HepG2 (cell line): Measurements from ENCODE around the gene SLC23A2. TPM values are rescaled to one million over a fixed set of nuclear protein-coding genes. Genes with fewer than 3 reads are reported as not detected.

Source experiments
- CBX5 ChIP-seq: sonication (generic); formaldehyde crosslinking; IDR thresholded peaks from 2 replicates; pipeline ENCODE4 v1.4.0; 2020; ENCODE audit warnings: missing genetic modification reagents, borderline replicate concordance
- PHF5A ChIP-seq: IDR thresholded peaks from one replicate; pipeline ENCODE4 v1.6.1; 2018; ENCODE audit warnings: low read depth, missing genetic modification reagents; ENCODE audit not compliant: unreplicated experiment
- ZBTB42 ChIP-seq: sonication (generic); formaldehyde crosslinking; IDR thresholded peaks from 2 replicates; pipeline ENCODE4 v1.5.0; 2020; ENCODE audit warnings: mild to moderate bottlenecking, missing genetic modification reagents
- ZNF644 ChIP-seq: IDR thresholded peaks from 2 replicates; pipeline ENCODE4 v1.6.1; 2016; ENCODE audit warnings: low read depth
- ZNF772 ChIP-seq: sonication (generic); formaldehyde crosslinking; IDR thresholded peaks from 2 replicates; pipeline ENCODE4 v1.5.0; 2020; ENCODE audit warnings: mild to moderate bottlenecking, missing genetic modification reagents
- ZSCAN31 ChIP-seq: sonication (generic); formaldehyde crosslinking; IDR thresholded peaks from 2 replicates; pipeline ENCODE4 v1.5.0; 2020; ENCODE audit warnings: low read depth, mild to moderate bottlenecking, missing genetic modification reagents
- polyA plus RNA-seq, 8 experiments: library from polyadenylated mRNA; depleted of rRNA in 3 of 8; stranded (reverse) in 7 of 8; unstranded in 1 of 8; fragments of >200 nt; fragmentation: Illumina TruSeq in 4 of 8; extraction: Trizol in 4 of 8; gene quantifications; 2 replicates each; pipeline versions ENCODE4 v1.2.1 to v1.2.3, GENCODE V29; 2011 to 2016; ENCODE audit warnings: low read depth in 4 of 8, missing spikeins in 1 of 8, mixed read lengths in 1 of 8; ENCODE audit not compliant: insufficient read depth in 1 of 8
- total RNA-seq, 5 experiments: library from RNA; depleted of rRNA; stranded (reverse); fragments of >200 nt; fragmentation: Illumina TruSeq; extraction: Trizol; gene quantifications; 2 replicates each; pipeline ENCODE4 v1.2.3, GENCODE V29; 2016; ENCODE audit warnings: low read depth in 1 of 5
- TF ChIP-seq, protein P1 (sequence below): sonication (generic); formaldehyde crosslinking; IDR thresholded peaks from 2 replicates; pipeline ENCODE4 v1.9.0; 2022; ENCODE audit warnings: missing genetic modification reagents, mild to moderate bottlenecking, borderline replicate concordance
- TF ChIP-seq, protein P2 (sequence below): sonication (generic); formaldehyde crosslinking; IDR thresholded peaks from one replicate; pipeline ENCODE4 v1.5.1; 2020; ENCODE audit warnings: mild to moderate bottlenecking, missing genetic modification reagents; ENCODE audit errors: not compliant biosample characterization
- TF ChIP-seq, protein P3 (sequence below): sonication (generic); formaldehyde crosslinking; IDR thresholded peaks from 2 replicates; pipeline ENCODE4 v1.8.0; 2022; ENCODE audit warnings: low read depth, missing genetic modification reagents
- TF ChIP-seq, protein P4 (sequence below): sonication (generic); formaldehyde crosslinking; IDR thresholded peaks from 2 replicates; pipeline ENCODE4 v1.4.0; 2020; ENCODE audit warnings: missing genetic modification reagents
- TF ChIP-seq, protein P5 (sequence below): sonication (generic); formaldehyde crosslinking; IDR thresholded peaks from 2 replicates; pipeline ENCODE4 v1.8.0; 2022; ENCODE audit warnings: mild to moderate bottlenecking, missing genetic modification reagents; ENCODE audit not compliant: insufficient replicate concordance

The SLC23A2 gene
- total and polyA plus RNA-seq, 2 of the 13 experiments (the other 11 are each of a cell fraction or from before 2014, with no cell fraction given) = 42.2 to 51.2 TPM

DNA sequence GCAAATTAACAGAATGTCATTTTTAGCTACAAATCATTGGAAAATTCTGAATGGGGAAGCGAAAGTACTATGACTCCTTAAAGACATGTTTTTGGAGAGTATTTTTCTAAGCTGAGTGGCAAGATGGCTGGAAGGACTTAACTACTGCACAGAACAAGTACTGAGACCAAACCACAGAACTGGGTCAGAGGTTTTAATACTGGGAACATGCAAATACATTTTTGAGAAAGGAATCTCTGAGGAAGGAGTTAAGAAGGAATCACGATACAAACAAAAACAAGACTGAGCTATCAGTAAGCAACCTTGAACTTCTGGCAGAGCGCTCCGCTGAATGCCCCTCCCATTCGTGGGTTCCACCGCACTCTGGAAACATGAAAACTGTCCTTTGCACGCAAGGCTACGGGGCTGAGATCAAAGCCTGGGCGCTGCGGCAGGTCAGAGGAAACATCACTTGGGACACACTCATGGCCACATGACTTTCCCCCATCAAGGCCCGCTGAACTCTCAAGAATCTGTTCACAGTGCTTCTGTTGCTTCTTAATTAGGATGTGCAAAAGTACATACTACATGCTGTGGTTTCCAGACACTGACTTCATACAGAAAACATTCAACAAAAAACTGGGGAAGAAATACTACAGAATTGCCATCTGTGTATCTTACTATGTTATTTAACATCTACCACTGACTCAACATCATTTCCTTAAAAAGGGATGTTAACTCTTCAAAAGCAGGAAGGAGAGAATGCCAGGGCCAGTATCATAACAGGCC lies 27.8 kb downstream of the SLC23A2 start (continued):
- TF ChIP-seq, protein P1, sequence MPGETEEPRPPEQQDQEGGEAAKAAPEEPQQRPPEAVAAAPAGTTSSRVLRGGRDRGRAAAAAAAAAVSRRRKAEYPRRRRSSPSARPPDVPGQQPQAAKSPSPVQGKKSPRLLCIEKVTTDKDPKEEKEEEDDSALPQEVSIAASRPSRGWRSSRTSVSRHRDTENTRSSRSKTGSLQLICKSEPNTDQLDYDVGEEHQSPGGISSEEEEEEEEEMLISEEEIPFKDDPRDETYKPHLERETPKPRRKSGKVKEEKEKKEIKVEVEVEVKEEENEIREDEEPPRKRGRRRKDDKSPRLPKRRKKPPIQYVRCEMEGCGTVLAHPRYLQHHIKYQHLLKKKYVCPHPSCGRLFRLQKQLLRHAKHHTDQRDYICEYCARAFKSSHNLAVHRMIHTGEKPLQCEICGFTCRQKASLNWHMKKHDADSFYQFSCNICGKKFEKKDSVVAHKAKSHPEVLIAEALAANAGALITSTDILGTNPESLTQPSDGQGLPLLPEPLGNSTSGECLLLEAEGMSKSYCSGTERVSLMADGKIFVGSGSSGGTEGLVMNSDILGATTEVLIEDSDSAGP (CRISPR knock-in tag) = peak; percentile 75
- TF ChIP-seq CBX5 (CRISPR knock-in tag) = peak; percentile 98
- TF ChIP-seq ZNF772 (CRISPR knock-in tag) = peak; percentile 98
- peak; percentile 98 for TF ChIP-seq ZSCAN31
- TF ChIP-seq, protein P2, sequence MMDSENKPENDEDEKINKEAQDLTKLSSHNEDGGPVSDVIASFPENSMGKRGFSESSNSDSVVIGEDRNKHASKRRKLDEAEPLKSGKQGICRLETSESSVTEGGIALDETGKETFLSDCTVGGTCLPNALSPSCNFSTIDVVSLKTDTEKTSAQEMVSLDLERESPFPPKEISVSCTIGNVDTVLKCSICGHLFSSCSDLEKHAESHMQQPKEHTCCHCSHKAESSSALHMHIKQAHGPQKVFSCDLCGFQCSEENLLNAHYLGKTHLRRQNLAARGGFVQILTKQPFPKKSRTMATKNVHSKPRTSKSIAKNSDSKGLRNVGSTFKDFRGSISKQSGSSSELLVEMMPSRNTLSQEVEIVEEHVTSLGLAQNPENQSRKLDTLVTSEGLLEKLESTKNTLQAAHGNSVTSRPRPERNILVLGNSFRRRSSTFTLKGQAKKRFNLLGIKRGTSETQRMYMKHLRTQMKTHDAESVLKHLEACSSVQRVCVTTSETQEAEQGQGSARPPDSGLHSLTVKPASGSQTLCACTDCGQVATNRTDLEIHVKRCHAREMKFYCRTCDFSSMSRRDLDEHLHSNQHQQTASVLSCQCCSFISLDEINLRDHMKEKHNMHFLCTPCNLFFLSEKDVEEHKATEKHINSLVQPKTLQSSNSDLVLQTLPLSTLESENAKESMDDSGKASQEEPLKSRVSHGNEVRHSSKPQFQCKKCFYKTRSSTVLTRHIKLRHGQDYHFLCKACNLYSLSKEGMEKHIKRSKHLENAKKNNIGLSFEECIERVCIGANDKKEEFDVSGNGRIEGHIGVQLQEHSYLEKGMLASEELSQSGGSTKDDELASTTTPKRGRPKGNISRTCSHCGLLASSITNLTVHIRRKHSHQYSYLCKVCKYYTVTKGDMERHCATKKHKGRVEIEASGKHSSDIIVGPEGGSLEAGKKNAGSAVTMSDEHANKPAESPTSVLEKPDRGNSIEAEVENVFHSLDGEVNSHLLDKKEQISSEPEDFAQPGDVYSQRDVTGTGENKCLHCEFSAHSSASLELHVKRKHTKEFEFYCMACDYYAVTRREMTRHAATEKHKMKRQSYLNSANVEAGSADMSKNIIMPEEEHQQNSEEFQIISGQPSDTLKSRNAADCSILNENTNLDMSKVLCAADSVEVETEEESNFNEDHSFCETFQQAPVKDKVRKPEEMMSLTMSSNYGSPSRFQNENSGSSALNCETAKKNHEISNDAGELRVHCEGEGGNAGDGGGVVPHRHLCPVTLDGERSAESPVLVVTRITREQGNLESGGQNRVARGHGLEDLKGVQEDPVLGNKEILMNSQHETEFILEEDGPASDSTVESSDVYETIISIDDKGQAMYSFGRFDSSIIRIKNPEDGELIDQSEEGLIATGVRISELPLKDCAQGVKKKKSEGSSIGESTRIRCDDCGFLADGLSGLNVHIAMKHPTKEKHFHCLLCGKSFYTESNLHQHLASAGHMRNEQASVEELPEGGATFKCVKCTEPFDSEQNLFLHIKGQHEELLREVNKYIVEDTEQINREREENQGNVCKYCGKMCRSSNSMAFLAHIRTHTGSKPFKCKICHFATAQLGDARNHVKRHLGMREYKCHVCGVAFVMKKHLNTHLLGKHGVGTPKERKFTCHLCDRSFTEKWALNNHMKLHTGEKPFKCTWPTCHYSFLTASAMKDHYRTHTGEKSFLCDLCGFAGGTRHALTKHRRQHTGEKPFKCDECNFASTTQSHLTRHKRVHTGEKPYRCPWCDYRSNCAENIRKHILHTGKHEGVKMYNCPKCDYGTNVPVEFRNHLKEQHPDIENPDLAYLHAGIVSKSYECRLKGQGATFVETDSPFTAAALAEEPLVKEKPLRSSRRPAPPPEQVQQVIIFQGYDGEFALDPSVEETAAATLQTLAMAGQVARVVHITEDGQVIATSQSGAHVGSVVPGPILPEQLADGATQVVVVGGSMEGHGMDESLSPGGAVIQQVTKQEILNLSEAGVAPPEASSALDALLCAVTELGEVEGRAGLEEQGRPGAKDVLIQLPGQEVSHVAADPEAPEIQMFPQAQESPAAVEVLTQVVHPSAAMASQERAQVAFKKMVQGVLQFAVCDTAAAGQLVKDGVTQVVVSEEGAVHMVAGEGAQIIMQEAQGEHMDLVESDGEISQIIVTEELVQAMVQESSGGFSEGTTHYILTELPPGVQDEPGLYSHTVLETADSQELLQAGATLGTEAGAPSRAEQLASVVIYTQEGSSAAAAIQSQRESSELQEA (CRISPR knock-in tag) = no peak
- peak; percentile 94 for TF ChIP-seq ZNF644
- TF ChIP-seq, protein P3, sequence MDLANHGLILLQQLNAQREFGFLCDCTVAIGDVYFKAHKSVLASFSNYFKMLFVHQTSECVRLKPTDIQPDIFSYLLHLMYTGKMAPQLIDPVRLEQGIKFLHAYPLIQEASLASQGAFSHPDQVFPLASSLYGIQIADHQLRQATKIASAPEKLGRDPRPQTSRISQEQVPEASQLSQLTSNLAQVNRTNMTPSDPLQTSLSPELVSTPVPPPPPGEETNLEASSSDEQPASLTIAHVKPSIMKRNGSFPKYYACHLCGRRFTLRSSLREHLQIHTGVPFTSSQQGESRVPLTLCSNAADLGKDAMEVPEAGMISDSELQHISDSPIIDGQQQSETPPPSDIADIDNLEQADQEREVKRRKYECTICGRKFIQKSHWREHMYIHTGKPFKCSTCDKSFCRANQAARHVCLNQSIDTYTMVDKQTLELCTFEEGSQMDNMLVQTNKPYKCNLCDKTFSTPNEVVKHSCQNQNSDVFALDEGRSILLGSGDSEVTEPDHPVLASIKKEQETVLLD (CRISPR knock-in tag) = no peak
- TF ChIP-seq, protein P4, sequence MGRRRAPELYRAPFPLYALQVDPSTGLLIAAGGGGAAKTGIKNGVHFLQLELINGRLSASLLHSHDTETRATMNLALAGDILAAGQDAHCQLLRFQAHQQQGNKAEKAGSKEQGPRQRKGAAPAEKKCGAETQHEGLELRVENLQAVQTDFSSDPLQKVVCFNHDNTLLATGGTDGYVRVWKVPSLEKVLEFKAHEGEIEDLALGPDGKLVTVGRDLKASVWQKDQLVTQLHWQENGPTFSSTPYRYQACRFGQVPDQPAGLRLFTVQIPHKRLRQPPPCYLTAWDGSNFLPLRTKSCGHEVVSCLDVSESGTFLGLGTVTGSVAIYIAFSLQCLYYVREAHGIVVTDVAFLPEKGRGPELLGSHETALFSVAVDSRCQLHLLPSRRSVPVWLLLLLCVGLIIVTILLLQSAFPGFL = no peak
- TF ChIP-seq, protein P5, sequence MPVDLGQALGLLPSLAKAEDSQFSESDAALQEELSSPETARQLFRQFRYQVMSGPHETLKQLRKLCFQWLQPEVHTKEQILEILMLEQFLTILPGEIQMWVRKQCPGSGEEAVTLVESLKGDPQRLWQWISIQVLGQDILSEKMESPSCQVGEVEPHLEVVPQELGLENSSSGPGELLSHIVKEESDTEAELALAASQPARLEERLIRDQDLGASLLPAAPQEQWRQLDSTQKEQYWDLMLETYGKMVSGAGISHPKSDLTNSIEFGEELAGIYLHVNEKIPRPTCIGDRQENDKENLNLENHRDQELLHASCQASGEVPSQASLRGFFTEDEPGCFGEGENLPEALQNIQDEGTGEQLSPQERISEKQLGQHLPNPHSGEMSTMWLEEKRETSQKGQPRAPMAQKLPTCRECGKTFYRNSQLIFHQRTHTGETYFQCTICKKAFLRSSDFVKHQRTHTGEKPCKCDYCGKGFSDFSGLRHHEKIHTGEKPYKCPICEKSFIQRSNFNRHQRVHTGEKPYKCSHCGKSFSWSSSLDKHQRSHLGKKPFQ (CRISPR knock-in tag) = peak; percentile 52
- peak; percentile 64 for TF ChIP-seq PHF5A
- peak; percentile 47; the same call in 1 of the 2 replicates for TF ChIP-seq ZBTB42 (CRISPR knock-in tag)
